Neural progenitor cell (in vitro differentiated cells): ENCODE results near the gene TBC1D19. TPM values are rescaled to one million over a fixed set of nuclear protein-coding genes. Genes with fewer than 3 reads are reported as not detected.
"Not testable (repeated sequence)": the region's sequence is repeated elsewhere in the genome, so short reads cannot be mapped to it uniquely, and the experiment has no call there.

ENCODE experiments used
- DNase-seq: peaks from one replicate; pipeline ENCODE4 v3.0.0-alpha.2; 2016; ENCODE audit warnings: low spot score
- H2AFZ ChIP-seq: fragments of 200-600 bp; sonication (generic); replicated peaks from 2 replicates; pipeline ENCODE4 v1.6.1; 2016; ENCODE audit warnings: antibody characterized with exemption
- H3F3A ChIP-seq: fragments of 200-600 bp; sonication (generic); 2 replicates; pipeline ENCODE4 v1.6.1; 2016; ENCODE audit warnings: antibody characterized with exemption, low read depth
- H3K27ac ChIP-seq: fragments of 200-600 bp; sonication (generic); 2 replicates; pipeline ENCODE4 v1.5.1; 2016; ENCODE audit warnings: mild to moderate bottlenecking
- H3K27me3 ChIP-seq: fragments of 200-600 bp; sonication (generic); 2 replicates; pipeline ENCODE4 v1.6.1; 2016; ENCODE audit warnings: mild to moderate bottlenecking, moderate library complexity
- H3K36me3 ChIP-seq: fragments of 200-600 bp; sonication (generic); 2 replicates; pipeline ENCODE4 v1.5.1; 2016
- H3K4me1 ChIP-seq: fragments of 200-600 bp; sonication (generic); 2 replicates; pipeline ENCODE4 v1.6.1; 2016; ENCODE audit warnings: mixed run types
- H3K4me2 ChIP-seq: fragments of 200-600 bp; sonication (generic); 2 replicates; pipeline ENCODE4 v1.6.1; 2016
- H3K4me3 ChIP-seq: fragments of 200-600 bp; sonication (generic); 2 replicates; pipeline ENCODE4 v1.5.1; 2016
- H3K79me2 ChIP-seq: fragments of 200-600 bp; sonication (generic); 2 replicates; pipeline ENCODE4 v1.6.1; 2016; ENCODE audit warnings: low read depth
- H3K9ac ChIP-seq: fragments of 200-600 bp; sonication (generic); 2 replicates; pipeline ENCODE4 v1.6.1; 2016
- H3K9me3 ChIP-seq: fragments of 200-600 bp; sonication (generic); 2 replicates; pipeline ENCODE4 v1.5.1; 2016; ENCODE audit warnings: low read depth
- H4K20me1 ChIP-seq: fragments of 200-600 bp; sonication (generic); 2 replicates; pipeline ENCODE4 v1.6.1; 2016; ENCODE audit warnings: low read depth
- H3K27ac Mint-ChIP-seq: 3 replicates; pipeline ENCODE4 v1.8.0; 2021; ENCODE audit warnings: mixed read lengths
- H3K27me3 Mint-ChIP-seq: 2 replicates; pipeline ENCODE4 v1.8.0; 2022; ENCODE audit warnings: low read depth, mild to moderate bottlenecking, inconsistent platforms, moderate library complexity, mixed read lengths; ENCODE audit not compliant: insufficient read depth
- H3K36me3 Mint-ChIP-seq: 3 replicates; pipeline ENCODE4 v1.8.0; 2021; ENCODE audit warnings: mixed read lengths
- H3K4me1 Mint-ChIP-seq: 3 replicates; pipeline ENCODE4 v1.8.0; 2021; ENCODE audit warnings: mixed read lengths
- H3K4me3 Mint-ChIP-seq: 3 replicates; pipeline ENCODE4 v1.8.0; 2021; ENCODE audit warnings: mild to moderate bottlenecking, moderate library complexity, mixed read lengths
- H3K9me3 Mint-ChIP-seq: 3 replicates; pipeline ENCODE4 v1.8.0; 2020; ENCODE audit warnings: mixed read lengths
- EZH2 ChIP-seq: fragments of 200-600 bp; sonication (generic); IDR thresholded peaks from 2 replicates; pipeline ENCODE4 v1.6.1; 2017; ENCODE audit warnings: antibody characterized with exemption, mild to moderate bottlenecking, moderate library complexity
- EZH2phosphoT487 ChIP-seq: fragments of 200-600 bp; sonication (generic); IDR thresholded peaks from 2 replicates; pipeline ENCODE4 v1.6.1; 2017; ENCODE audit warnings: antibody characterized with exemption
- total RNA-seq: library from RNA; depleted of rRNA; stranded (reverse); fragments of >200 nt; gene quantifications from 2 replicates; pipeline ENCODE4 v1.2.3, GENCODE V29; 2015; ENCODE audit warnings: low replicate concordance
- TF ChIP-seq, protein P1 (sequence below): fragments of 200-600 bp; sonication (generic); IDR thresholded peaks from 2 replicates; pipeline ENCODE4 v1.5.1; 2017; ENCODE audit warnings: antibody characterized with exemption, mild to moderate bottlenecking

TBC1D19 gene
- total RNA-seq, 1 donor from 2014 or later: 30.7 TPM

DNA sequence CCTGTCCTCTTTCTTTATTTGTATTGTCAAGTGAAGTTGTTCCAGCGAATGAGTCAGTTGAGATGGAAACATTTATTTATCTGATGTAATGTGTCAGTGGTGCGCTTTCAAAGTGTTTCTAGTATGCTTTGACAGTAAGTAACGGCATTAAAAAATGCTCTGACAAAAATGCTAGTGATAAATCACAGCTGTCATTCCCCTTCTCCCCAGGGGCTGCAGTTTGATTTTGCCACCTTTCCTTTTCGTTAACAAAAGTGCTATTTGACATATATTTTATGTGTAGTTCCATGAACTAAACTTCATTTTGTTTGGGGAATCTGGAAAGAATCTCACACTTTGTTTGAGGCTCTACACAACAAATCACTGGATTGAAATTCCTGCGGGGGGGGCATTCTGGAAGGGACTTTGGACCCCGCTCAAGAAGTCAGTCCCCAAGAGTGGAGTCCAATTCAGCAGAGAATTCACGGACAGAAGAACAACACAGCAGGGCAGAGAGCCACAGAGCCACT, 7.6 kb upstream of the TBC1D19 start:
- Histone ChIP-seq H2AFZ (no peak overlapping the region), H3K79me2 (no peaks in the 10 kb centered on the region), H3K9ac (no peak overlapping the region), H3K27me3 (no peaks in the 10 kb centered on the region), H3K9me3 (no peaks in the 10 kb centered on the region), H3K36me3 (no peaks in the 10 kb centered on the region), H4K20me1 (no peaks in the 10 kb centered on the region), H3K27ac (no peak overlapping the region), H3K4me1 (peaks cover 7% of the 10 kb centered on the region), H3K4me2 (no peak overlapping the region), H3F3A (no peaks in the 10 kb centered on the region), H3K4me3 (no peak overlapping the region)
- no peaks in the 10 kb centered on the region for H3K36me3 Mint-ChIP-seq
- no peak overlapping the region for H3K27ac Mint-ChIP-seq
- peaks cover 5% of the 10 kb centered on the region for H3K4me1 Mint-ChIP-seq
- TF ChIP-seq EZH2 (no peak), EZH2phosphoT487 (no peak)
- TF ChIP-seq, protein P1, sequence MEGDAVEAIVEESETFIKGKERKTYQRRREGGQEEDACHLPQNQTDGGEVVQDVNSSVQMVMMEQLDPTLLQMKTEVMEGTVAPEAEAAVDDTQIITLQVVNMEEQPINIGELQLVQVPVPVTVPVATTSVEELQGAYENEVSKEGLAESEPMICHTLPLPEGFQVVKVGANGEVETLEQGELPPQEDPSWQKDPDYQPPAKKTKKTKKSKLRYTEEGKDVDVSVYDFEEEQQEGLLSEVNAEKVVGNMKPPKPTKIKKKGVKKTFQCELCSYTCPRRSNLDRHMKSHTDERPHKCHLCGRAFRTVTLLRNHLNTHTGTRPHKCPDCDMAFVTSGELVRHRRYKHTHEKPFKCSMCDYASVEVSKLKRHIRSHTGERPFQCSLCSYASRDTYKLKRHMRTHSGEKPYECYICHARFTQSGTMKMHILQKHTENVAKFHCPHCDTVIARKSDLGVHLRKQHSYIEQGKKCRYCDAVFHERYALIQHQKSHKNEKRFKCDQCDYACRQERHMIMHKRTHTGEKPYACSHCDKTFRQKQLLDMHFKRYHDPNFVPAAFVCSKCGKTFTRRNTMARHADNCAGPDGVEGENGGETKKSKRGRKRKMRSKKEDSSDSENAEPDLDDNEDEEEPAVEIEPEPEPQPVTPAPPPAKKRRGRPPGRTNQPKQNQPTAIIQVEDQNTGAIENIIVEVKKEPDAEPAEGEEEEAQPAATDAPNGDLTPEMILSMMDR: no peak
- no peaks in the 10 kb centered on the region for H3K9me3 Mint-ChIP-seq
- no peak overlapping the region for H3K4me3 Mint-ChIP-seq
- DNase-seq: peak; percentile 17
- peaks cover 2% of the 10 kb centered on the region for H3K27me3 Mint-ChIP-seq

DNA sequence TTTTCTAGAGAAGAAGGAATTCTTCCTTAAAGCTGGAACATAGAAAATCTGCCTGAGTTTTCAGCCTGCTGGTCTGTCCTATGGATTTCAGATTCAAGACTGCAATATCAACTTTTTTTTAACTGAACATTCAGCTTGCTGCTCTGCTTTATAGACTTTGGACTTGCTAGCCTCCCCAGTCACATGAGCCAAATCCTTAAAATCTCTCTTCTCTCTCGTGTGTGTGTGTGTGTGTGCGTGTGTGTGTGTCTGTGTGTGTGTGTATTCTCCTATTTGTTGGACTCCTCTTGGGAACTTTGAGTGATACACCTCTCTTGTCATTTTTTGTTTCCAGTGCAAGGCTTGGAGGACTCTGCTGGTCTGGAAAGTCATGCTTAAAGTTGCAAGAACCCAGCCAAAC, 6.8 kb upstream of the TBC1D19 start:
- H4K20me1 ChIP-seq: no peaks in the 10 kb centered on the region
- no peak overlapping the region for H2AFZ ChIP-seq
- no peaks in the 10 kb centered on the region for H3K79me2 ChIP-seq
- H3K9me3 Mint-ChIP-seq: no peaks in the 10 kb centered on the region
- no peaks in the 10 kb centered on the region for H3K36me3 Mint-ChIP-seq
- no peak overlapping the region for H3K4me3 ChIP-seq
- H3K9ac ChIP-seq: no peak overlapping the region
- DNase-seq: no peak
- H3K4me1 ChIP-seq: peaks cover 7% of the 10 kb centered on the region
- no peak overlapping the region for H3K27ac Mint-ChIP-seq
- no peak overlapping the region for H3K4me2 ChIP-seq
- TF ChIP-seq EZH2 (no peak), EZH2phosphoT487 (no peak)
- TF ChIP-seq, protein P1: no peak
- no peak overlapping the region for H3K4me3 Mint-ChIP-seq
- H3K27me3 ChIP-seq: no peaks in the 10 kb centered on the region
- no peak overlapping the region for H3K27ac ChIP-seq
- peaks cover 5% of the 10 kb centered on the region for H3K4me1 Mint-ChIP-seq
- no peaks in the 10 kb centered on the region for H3K36me3 ChIP-seq
- no peaks in the 10 kb centered on the region for H3F3A ChIP-seq
- H3K9me3 ChIP-seq: no peaks in the 10 kb centered on the region
- H3K27me3 Mint-ChIP-seq: peaks cover 2% of the 10 kb centered on the region

DNA sequence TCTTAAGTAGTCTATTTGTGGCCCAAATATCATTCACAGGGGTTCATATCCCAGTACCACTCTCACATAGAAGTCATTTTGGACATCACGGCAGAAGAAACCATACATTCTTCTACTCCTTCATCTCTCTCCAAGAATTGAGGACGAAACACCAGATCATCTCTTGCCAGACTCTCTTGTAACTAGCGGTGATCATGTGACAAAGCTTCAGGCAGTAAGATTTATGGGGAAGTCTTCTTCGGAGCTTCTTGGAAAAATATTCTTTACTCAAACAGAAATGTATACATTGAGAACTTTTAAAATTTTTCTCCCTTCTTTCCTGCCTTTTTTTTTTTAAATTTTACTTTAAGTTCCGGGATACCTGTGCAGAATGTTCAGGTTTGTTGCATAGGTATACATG, 4.7 kb upstream of the TBC1D19 start:
- Histone ChIP-seq H3K4me3 (no peak overlapping the region), H4K20me1 (no peaks in the 10 kb centered on the region), H3K4me2 (no peak overlapping the region), H3K79me2 (no peaks in the 10 kb centered on the region), H3K27me3 (no peaks in the 10 kb centered on the region), H3F3A (no peaks in the 10 kb centered on the region), H3K9ac (no peak overlapping the region), H3K9me3 (no peaks in the 10 kb centered on the region), H3K4me1 (peaks cover 7% of the 10 kb centered on the region), H3K27ac (no peak overlapping the region), H2AFZ (no peak overlapping the region), H3K36me3 (no peaks in the 10 kb centered on the region)
- Mint-ChIP-seq H3K4me3 (no peak overlapping the region), H3K27me3 (peaks cover 2% of the 10 kb centered on the region), H3K9me3 (no peaks in the 10 kb centered on the region), H3K4me1 (peaks cover 12% of the 10 kb centered on the region), H3K27ac (no peak overlapping the region), H3K36me3 (no peaks in the 10 kb centered on the region)
- no peak for DNase-seq
- TF ChIP-seq EZH2 (no peak), EZH2phosphoT487 (no peak)
- TF ChIP-seq, protein P1: no peak

DNA sequence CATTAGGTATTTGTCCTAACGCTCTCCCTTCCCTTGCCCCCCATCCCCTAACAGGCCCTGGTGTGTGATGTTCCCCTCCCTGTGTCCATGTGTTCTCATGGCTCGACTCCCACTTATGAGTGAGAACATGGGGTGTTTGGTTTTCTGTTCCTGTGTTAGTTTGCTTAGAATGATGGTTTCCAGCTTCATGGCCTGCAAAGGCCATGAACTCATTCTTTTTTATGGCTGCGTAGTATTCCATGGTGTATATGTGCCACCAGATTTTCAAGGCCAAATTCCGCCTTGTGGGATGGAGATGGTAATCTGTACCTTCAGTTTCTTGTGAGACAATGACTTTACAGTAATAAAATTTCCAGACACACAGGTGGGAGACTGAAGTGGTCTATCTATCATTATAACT, 2.5 kb upstream of the TBC1D19 start:
- not testable (repeated sequence) for H3K27ac ChIP-seq, H3K9me3 Mint-ChIP-seq, H3K4me2 ChIP-seq, H2AFZ ChIP-seq, H3K9ac ChIP-seq, H3K27me3 ChIP-seq, H3K4me1 ChIP-seq, H3K27ac Mint-ChIP-seq, H3K9me3 ChIP-seq, H3K36me3 Mint-ChIP-seq, H4K20me1 ChIP-seq, H3K36me3 ChIP-seq, H3K27me3 Mint-ChIP-seq, H3K4me3 Mint-ChIP-seq, H3K4me3 ChIP-seq, H3F3A ChIP-seq, DNase-seq
- peaks cover 16% of the 10 kb centered on the region for H3K4me1 Mint-ChIP-seq
- peaks cover 11% of the 10 kb centered on the region for H3K79me2 ChIP-seq
